Skeletal muscle cell (primary cell): ENCODE measurements around the gene UBAP2L.
"Not testable (repeated sequence)": the region's sequence is repeated elsewhere in the genome, so short reads cannot be mapped to it uniquely, and the experiment has no call there.

Experiments
- DNase-seq: peaks from one replicate; pipeline ENCODE4 v3.0.0-alpha.2; 2010; ENCODE audit warnings: low read depth
- H3K4me3 ChIP-seq: 2 replicates; pipeline ENCODE4 v1.5.1; 2011; ENCODE audit warnings: low read depth, mild to moderate bottlenecking, control low read depth, low read length, moderate library complexity

Gene UBAP2L

GRCh38 chr1:154295408-154296235 is 74.9 kb downstream of the UBAP2L start:
- H3K4me3 ChIP-seq: no peak overlapping the region
- DNase-seq: no peak

DNA sequence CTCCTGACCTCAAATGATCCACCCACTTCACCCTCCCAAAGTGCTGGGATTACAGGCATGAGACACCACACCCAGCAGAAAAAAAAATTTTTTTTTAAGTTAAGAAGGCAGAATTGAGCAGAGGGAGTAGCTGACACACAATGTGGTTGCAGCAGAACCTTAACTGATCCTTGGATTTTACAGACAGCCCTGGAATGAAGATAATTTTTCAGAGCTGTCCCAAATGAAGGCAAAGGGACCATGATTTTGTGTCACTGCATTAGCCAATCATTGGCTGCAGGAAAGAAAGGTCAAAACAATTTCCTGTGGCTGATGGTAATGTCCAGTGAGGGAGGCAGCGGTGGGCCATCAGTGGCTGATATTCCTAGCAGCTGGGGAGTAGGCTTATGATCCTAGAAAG is 80.8 kb downstream of the UBAP2L start:
- no peak overlapping the region for H3K4me3 ChIP-seq
- DNase-seq: no peak

GRCh38 chr1:154304664-154305337 is 84.0 kb downstream of the UBAP2L start:
- no peak overlapping the region for H3K4me3 ChIP-seq
- no peak for DNase-seq

DNA sequence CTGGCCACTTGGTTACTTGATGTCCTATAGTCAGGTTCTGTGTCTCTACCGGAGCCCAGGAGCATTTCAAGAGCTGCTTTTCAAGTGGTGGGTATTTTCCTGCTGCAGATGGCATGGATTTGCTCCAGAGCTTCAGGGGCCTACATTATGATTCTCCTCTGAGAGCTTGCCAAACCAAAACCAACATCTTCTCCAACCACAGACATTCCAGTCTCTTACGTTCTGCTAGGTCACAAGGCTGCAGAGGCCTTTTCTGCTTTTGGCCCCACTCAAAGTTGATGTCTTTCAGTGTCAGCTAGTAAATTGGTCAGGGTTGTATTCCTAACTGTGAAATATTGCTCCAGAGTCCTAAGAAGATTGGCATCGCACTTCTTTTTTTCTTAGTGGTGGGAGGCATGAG is 85.4 kb downstream of the UBAP2L start:
- no peak overlapping the region for H3K4me3 ChIP-seq
- no peak for DNase-seq

DNA sequence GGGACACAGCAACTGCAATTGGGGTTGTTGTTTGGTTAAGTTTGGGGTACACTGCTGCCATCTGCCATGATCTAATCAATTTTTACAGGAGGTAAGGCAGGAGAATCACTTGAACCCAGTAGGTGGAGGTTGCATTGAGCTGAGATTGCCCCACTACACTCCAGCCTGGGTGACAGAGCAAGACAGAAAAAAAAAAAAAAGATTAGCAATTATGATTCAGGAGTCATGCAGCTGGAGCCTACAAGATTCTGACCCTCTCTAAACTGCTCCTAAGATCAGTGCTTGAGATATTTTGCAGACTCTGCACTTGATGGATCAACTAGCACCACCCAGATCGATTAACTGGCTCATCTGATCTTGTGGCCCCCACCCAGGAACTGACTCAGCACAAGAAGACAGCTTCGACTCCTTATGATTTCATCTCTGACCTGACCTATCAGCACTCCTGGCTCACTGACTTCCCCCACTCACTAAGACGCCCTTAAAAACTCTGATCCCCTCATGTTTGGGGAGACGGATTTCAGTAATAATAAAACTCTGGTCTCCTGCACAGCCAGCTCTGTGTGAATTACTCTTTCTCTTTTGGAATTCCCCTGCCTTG is 87.0 kb downstream of the UBAP2L start:
- not testable (repeated sequence) for DNase-seq, H3K4me3 ChIP-seq

DNA sequence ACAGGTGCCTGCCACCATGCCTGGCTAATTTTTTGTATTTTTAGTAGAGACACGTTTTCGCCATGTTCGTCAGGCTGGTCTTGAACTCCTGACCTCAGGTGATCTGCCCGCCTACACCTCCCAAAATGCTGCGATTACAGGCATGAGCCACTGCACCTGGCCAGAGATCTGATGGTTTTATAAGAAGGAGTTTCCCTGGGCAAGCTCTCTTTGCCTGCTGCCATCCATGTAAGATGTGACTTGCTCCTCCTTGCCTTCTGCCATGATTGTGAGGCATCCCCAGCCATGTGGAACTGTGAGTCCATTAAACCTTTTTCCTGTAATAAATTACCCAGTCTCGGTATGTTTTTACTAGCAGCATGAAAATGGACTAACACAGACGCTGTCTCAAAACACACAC is 88.4 kb downstream of the UBAP2L start:
- H3K4me3 ChIP-seq, DNase-seq: not testable (repeated sequence)

DNA sequence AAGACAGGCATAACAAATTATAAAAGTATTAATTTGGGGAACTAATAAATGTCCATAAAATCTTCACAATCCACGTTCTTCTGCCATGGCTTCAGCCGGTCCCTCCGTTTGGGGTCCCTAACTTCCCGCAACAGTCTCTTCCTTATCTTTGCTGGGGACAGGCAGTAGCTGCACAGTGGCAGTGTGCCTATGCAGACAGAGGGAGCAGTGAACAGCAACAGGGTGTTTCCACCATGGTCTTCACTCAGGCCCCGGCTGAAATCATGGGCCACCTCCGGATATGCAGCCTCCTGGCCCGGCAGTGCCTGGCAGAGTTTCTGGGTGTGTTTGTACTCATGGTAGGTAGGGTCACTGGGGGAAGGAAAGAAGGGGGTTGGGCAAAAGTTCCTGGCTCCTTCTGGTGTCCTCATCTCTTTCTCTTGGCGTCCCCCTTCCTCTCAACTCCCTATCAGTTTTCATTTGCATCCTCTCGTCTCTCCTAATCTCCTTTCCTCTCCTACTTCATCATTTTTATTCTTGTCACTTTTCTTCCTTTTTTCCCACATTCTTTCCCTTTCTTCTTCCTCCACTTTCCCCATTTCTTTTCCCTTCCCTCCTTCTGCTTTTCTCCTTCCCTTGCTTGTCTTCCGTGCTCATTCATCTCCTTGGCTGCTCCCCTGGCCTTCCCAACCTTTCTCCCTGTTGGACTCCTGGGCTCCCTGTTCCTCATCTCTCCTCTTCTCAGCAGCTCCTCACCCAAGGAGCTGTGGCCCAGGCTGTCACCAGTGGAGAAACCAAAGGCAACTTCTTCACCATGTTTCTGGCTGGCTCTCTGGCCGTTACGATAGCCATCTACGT is 91.7 kb downstream of the UBAP2L start:
- not testable (repeated sequence) for H3K4me3 ChIP-seq, DNase-seq

GRCh38 chr1:154313066-154313356 is 92.3 kb downstream of the UBAP2L start:
- DNase-seq: no peak
- H3K4me3 ChIP-seq: no peak overlapping the region

DNA sequence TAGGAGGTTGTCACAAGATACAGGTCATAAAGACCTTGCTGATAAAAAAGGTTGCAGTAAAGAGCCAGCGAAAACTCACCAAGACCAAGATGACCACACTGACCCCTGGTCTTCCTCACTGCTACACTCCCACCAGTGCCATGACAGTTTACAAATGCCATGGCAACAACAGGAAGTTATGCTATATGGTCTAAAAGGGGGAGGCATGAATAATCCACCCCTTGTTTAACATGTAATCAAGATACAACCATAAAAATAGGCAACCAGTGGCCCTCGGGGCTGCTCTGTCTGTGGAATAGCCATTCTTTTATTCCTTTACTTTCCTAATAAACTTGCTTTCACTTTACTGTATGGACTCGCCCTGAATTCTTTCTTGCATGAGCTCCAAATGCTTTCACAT is 93.5 kb downstream of the UBAP2L start:
- not testable (repeated sequence) for H3K4me3 ChIP-seq, DNase-seq

DNA sequence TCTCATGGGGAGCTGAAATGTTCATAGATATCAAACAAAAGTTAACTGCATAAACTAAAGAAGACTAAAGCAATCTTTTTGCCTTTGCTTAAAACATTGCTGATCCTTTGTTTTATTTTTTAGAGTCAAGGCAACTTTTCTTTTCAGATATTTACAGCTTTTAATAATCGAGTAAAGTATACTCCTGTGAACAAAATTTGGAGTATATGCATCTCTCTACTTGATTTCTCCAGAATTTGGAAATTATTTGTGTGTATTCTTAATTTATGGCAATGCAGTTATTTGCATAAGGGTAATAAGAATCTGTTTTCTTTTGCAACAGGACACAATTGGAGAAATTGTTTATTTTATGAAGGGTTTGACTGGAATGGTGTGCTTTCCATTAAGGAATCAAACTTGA is 95.9 kb downstream of the UBAP2L start:
- DNase-seq: no peak
- no peak overlapping the region for H3K4me3 ChIP-seq

DNA sequence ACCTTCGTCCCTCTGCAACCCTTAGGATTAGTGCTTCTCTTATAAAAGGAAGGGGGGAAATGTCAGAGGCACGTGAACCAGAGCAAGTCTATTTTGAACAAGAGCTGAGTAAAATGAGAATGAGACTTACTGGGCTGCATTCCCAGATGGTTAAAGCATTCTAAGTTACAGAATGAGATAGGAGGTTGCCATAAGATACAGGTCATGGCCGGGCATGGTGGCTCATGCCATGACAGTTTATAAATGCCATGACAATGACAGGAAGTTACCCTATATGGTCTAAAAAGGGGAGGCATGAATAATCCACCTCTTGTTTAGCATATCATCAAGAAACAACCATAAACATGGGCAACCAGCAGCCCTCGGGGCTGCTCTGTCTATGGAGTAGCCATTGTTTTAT is 97.6 kb downstream of the UBAP2L start:
- no peak for DNase-seq
- no peak overlapping the region for H3K4me3 ChIP-seq
